GM23338 (cell line): ENCODE data around the gene MED13L. TPM values are rescaled to one million over a fixed set of nuclear protein-coding genes. Genes with fewer than 3 reads are reported as not detected.

Source experiments
- ATAC-seq: fragments of 200-7000 bp; cut with Tn5 transposase; 3 replicates; pipeline ENCODE4 v1.9.1; 2020
- DNase-seq: peaks from one replicate; pipeline ENCODE4 v3.0.0-alpha.2; 2015; ENCODE audit warnings: low spot score
- H2AFZ ChIP-seq: fragments of 200-600 bp; sonication (generic); 2 replicates; pipeline ENCODE4 v1.8.0; 2016; ENCODE audit warnings: antibody characterized with exemption, mild to moderate bottlenecking, moderate library complexity
- H3F3A ChIP-seq: fragments of 200-600 bp; sonication (generic); replicated peaks from 2 replicates; pipeline ENCODE4 v1.8.0; 2017; ENCODE audit warnings: antibody characterized with exemption, mixed run types, low read depth
- H3K27ac ChIP-seq: fragments of 200-600 bp; sonication (generic); 2 replicates; pipeline ENCODE4 v1.6.1; 2016; ENCODE audit warnings: low read depth
- H3K27me3 ChIP-seq: fragments of 200-600 bp; sonication (generic); 2 replicates; pipeline ENCODE4 v1.8.0; 2016; ENCODE audit warnings: mild to moderate bottlenecking, mixed run types, moderate library complexity; ENCODE audit not compliant: insufficient read depth
- H3K36me3 ChIP-seq: fragments of 200-600 bp; sonication (generic); 2 replicates; pipeline ENCODE4 v1.8.0; 2016; ENCODE audit warnings: mild to moderate bottlenecking; ENCODE audit not compliant: insufficient read depth
- H3K4me1 ChIP-seq: fragments of 200-600 bp; sonication (generic); 2 replicates; pipeline ENCODE4 v1.8.0; 2016; ENCODE audit warnings: mild to moderate bottlenecking, moderate library complexity; ENCODE audit not compliant: insufficient read depth
- H3K4me2 ChIP-seq: fragments of 200-600 bp; sonication (generic); 2 replicates; pipeline ENCODE4 v1.7.1; 2017; ENCODE audit warnings: mixed run types
- H3K4me3 ChIP-seq: fragments of 200-600 bp; sonication (generic); 2 replicates; pipeline ENCODE4 v1.6.1; 2016; ENCODE audit warnings: mixed run types
- H3K79me2 ChIP-seq: fragments of 200-600 bp; sonication (generic); replicated peaks from 2 replicates; pipeline ENCODE4 v1.8.0; 2017; ENCODE audit warnings: mild to moderate bottlenecking; ENCODE audit not compliant: insufficient read depth
- H3K9me2 ChIP-seq: fragments of 200-600 bp; sonication (generic); 2 replicates; pipeline ENCODE4 v1.8.0; 2017; ENCODE audit not compliant: insufficient read depth
- H4K20me1 ChIP-seq: fragments of 200-600 bp; sonication (generic); replicated peaks from 2 replicates; pipeline ENCODE4 v1.8.0; 2017; ENCODE audit warnings: mild to moderate bottlenecking; ENCODE audit not compliant: insufficient read depth
- H3K27ac Mint-ChIP-seq: 2 replicates; pipeline ENCODE4 v1.8.0; 2020; ENCODE audit warnings: inconsistent platforms, mild to moderate bottlenecking, moderate library complexity, mixed read lengths
- H3K27me3 Mint-ChIP-seq: 3 replicates; pipeline ENCODE4 v1.8.0; 2022; ENCODE audit warnings: low read depth, mild to moderate bottlenecking, moderate library complexity, mixed read lengths, inconsistent platforms; ENCODE audit not compliant: insufficient read depth, poor library complexity
- H3K36me3 Mint-ChIP-seq: 3 replicates; pipeline ENCODE4 v1.8.0; 2021; ENCODE audit warnings: low read depth, mild to moderate bottlenecking, inconsistent platforms, moderate library complexity, mixed read lengths
- H3K4me1 Mint-ChIP-seq: 3 replicates; pipeline ENCODE4 v1.8.0; 2020; ENCODE audit warnings: mild to moderate bottlenecking, inconsistent platforms, mixed read lengths
- H3K4me3 Mint-ChIP-seq: 3 replicates; pipeline ENCODE4 v1.8.0; 2021; ENCODE audit warnings: moderate library complexity, mild to moderate bottlenecking, inconsistent platforms, mixed read lengths
- H3K9me3 Mint-ChIP-seq: 3 replicates; pipeline ENCODE4 v1.8.0; 2020; ENCODE audit warnings: moderate library complexity, mild to moderate bottlenecking, inconsistent platforms, mixed read lengths
- ETS1 ChIP-seq: IDR thresholded peaks from 2 replicates; pipeline ENCODE4 v1.6.1; 2016; ENCODE audit warnings: antibody characterized with exemption
- EZH2 ChIP-seq: fragments of 200-600 bp; sonication (generic); IDR thresholded peaks from one replicate; pipeline ENCODE4 v1.8.0; 2017; ENCODE audit warnings: antibody characterized with exemption, mild to moderate bottlenecking, low read depth; ENCODE audit not compliant: unreplicated experiment
- STAT1 ChIP-seq: IDR thresholded peaks from one replicate; pipeline ENCODE4 v1.6.1; 2016; ENCODE audit warnings: antibody characterized with exemption; ENCODE audit not compliant: unreplicated experiment
- ZNF114 ChIP-seq: fragments of 250-450 bp; sonication (Bioruptor Pico); IDR thresholded peaks from 2 replicates; pipeline ENCODE4 v1.5.0; 2020; ENCODE audit warnings: mild to moderate bottlenecking, moderate library complexity
- ZNF462 ChIP-seq: fragments of 250-450 bp; sonication (Bioruptor Pico); IDR thresholded peaks from 2 replicates; pipeline ENCODE4 v1.5.0; 2020; ENCODE audit warnings: mild to moderate bottlenecking, moderate library complexity
- polyA plus RNA-seq: library from polyadenylated mRNA; unstranded; fragments of >200 nt; fragmentation: Nextera tagmentation; extraction: Ambion mirVana; gene quantifications from 2 replicates; pipeline ENCODE4 v1.2.1, GENCODE V29; 2016
- total RNA-seq: library from RNA; depleted of rRNA; stranded (reverse); fragments of >200 nt; shearing (Covaris generic); gene quantifications from 2 replicates; pipeline ENCODE4 v1.2.3, GENCODE V29; 2014

The MED13L gene
- total and polyA plus RNA-seq, 2 experiments from 2014 or later, result 20.9 to 73.6 TPM

DNA sequence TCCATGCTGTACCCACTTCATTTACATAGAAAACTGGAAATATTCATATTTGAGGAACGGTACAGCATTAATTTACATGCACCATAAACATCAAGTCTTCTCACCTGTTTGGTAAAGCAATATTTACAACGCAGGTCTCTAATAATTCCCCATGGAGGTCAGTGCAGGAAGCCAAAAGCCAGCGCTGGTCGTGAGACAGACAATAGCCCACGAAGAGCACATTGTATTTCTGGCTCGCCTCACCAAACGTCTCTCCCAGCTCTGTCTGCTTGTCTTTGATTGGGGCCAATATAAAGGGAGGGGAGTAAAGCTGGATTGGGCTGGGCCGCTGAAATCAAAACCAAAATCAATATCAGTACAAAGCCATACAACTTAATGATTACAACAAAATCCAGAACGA, 302.1 kb downstream of the MED13L start (continued):
- TF ChIP-seq ZNF462, result no peak

DNA sequence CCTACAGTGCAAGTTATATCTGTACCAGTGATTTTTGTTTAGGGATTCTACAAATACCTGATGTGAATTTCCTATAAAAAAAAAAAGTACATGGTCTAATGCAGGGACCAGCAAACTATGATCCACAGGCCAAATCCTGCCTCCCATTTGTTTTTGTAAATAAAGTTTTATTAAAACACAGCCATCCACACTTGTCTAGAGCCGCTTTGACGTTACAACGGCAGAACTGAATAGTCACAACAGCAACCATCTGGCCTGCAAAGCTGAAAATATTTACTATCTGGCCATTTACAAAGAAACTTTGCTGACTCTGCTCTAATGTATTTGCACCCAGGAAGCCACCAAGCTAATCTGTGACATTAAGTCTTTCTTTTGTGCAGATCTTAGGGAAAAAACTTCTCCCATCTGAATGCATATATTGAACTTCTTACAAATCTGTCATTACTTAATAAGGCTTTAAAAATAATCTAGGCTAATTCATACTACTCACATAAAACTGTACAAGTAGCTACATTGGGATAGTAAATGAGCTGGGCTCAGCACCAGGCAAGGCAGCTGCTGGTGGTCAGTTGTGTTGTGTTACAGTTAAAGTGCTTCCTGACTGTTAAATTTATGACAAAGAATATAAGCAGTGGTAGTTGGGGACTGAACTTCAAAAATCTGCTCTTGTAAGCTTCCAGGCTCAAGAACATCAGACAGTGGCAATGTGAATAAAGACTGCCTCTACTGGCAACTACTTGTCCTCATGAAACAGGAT, 303.3 kb downstream of the MED13L start:
- no peak for ATAC-seq
- H3K9me2 ChIP-seq, result no peaks in the 10 kb centered on the region
- H3K4me3 ChIP-seq, result no peak overlapping the region
- Mint-ChIP-seq H3K9me3 (no peaks in the 10 kb centered on the region), H3K4me1 (peaks cover 3% of the 10 kb centered on the region; the same call in 2 of the 3 replicates), H3K36me3 (peaks cover 18% of the 10 kb centered on the region), H3K27me3 (no peaks in the 10 kb centered on the region), H3K27ac (no peak overlapping the region), H3K4me3 (no peak overlapping the region)
- H3K4me2 ChIP-seq, result no peak overlapping the region
- no peak for DNase-seq
- H3F3A ChIP-seq, result no peaks in the 10 kb centered on the region
- no peak overlapping the region for H3K27ac ChIP-seq
- no peaks in the 10 kb centered on the region for H3K4me1 ChIP-seq
- H2AFZ ChIP-seq, result no peak overlapping the region
- 0 out of 2 replicates have a peak, but pooled peaks cover 3% of the 10 kb centered on the region for H4K20me1 ChIP-seq
- H3K36me3 ChIP-seq, result peaks cover 11% of the 10 kb centered on the region; the same call in 1 of the 2 replicates
- H3K79me2 ChIP-seq, result no peaks in the 10 kb centered on the region
- H3K27me3 ChIP-seq, result no peaks in the 10 kb centered on the region
- TF ChIP-seq ZNF114 (CRISPR knock-in tag) (no peak), ZNF462 (no peak), ETS1 (no peak), STAT1 (no peak), EZH2 (no peak)
